NCI-H526 treated with DMSO at 0.1 percent for 48 hours (cell line): ENCODE results near the gene PRPF38B.
"Not testable (repeated sequence)": the region's sequence is repeated elsewhere in the genome, so short reads cannot be mapped to it uniquely, and the experiment has no call there.

Experiments used
- DNase-seq: peaks from one replicate; lab custom pipeline; 2025; lab: John Stamatoyannopoulos, UW

Gene PRPF38B

GRCh38 chr1:108679586-108680213 lies 12.4 kb upstream of the PRPF38B start:
- DNase-seq: no peak

GRCh38 chr1:108681701-108682100 lies 10.4 kb upstream of the PRPF38B start:
- DNase-seq: not testable (repeated sequence)

- peak; percentile 75 for DNase-seq
Measured at GRCh38 chr1:108685529-108685928, 6.6 kb upstream of the PRPF38B start.

GRCh38 chr1:108686614-108687313 lies 5.3 kb upstream of the PRPF38B start:
- DNase-seq: no peak

GRCh38 chr1:108691128-108691941 lies 775 bp upstream of the PRPF38B start:
- no peak for DNase-seq

GRCh38 chr1:108692724-108693655 lies 880 bp downstream of the PRPF38B start:
- DNase-seq: peak; percentile 79

GRCh38 chr1:108695535-108695934 lies 3.4 kb downstream of the PRPF38B start:
- DNase-seq: no peak

- DNase-seq: no peak
Measured at GRCh38 chr1:108699375-108700332, 7.5 kb downstream of the PRPF38B start.

- DNase-seq: no peak
Measured at GRCh38 chr1:108701176-108701849, 9.2 kb downstream of the PRPF38B start.

- not testable (repeated sequence) for DNase-seq
Measured at GRCh38 chr1:108702109-108702508, 10.0 kb downstream of the PRPF38B start.

GRCh38 chr1:108703939-108704338 lies 11.8 kb downstream of the PRPF38B start:
- DNase-seq: no peak

GRCh38 chr1:108704496-108704895 lies 12.4 kb downstream of the PRPF38B start:
- DNase-seq: no peak

- DNase-seq: no peak
Measured at GRCh38 chr1:108706643-108707042, 14.5 kb downstream of the PRPF38B start.

- DNase-seq: no peak
Measured at GRCh38 chr1:108708691-108709660, 16.9 kb downstream of the PRPF38B start.

GRCh38 chr1:108712606-108713150 lies 20.6 kb downstream of the PRPF38B start, which contains the start of gene FNDC7:
FNDC7 (plus strand) TSS chr1:108712908; CDS start chr1:108712934, 26 bp downstream.
- no peak for DNase-seq

GRCh38 chr1:108715932-108716331 lies 23.8 kb downstream of the PRPF38B start:
- no peak for DNase-seq

GRCh38 chr1:108716437-108717230 lies 24.5 kb downstream of the PRPF38B start:
- DNase-seq: no peak
